HepG2 (cell line): ENCODE data around the gene PXK. TPM values are rescaled to one million over a fixed set of nuclear protein-coding genes. Genes with fewer than 3 reads are reported as not detected.

Experiments
- CHCHD3 ChIP-seq: sonication (generic); formaldehyde crosslinking; IDR thresholded peaks from 2 replicates; pipeline ENCODE4 v1.8.0; 2022; ENCODE audit warnings: mild to moderate bottlenecking, missing genetic modification reagents, moderate library complexity
- FIP1L1 ChIP-seq: fragments of 200-400 bp; formaldehyde crosslinking; IDR thresholded peaks from 2 replicates; pipeline ENCODE4 v1.6.1; 2018; ENCODE audit warnings: low read depth, mild to moderate bottlenecking, low read length, moderate library complexity, borderline replicate concordance; ENCODE audit not compliant: insufficient read depth
- HOXA5 ChIP-seq: sonication (generic); formaldehyde crosslinking; IDR thresholded peaks from 2 replicates; pipeline ENCODE4 v1.4.0; 2020; ENCODE audit warnings: missing genetic modification reagents
- JUND ChIP-seq: sonication (generic); formaldehyde crosslinking; IDR thresholded peaks from 2 replicates; pipeline ENCODE4 v1.8.0; 2022; ENCODE audit warnings: mild to moderate bottlenecking, missing genetic modification reagents
- MAFK ChIP-seq, 2 experiments: IDR thresholded peaks in 1 of 2; conservative IDR thresholded peaks in 1 of 2; 2 replicates each; pipeline ENCODE4 v1.6.1; 2011; ENCODE audit warnings: improper control_type of control experiment in 2 of 2, low read length in 2 of 2
- RAD51 ChIP-seq: fragments of 450-650 bp; IDR thresholded peaks from 2 replicates; pipeline ENCODE4 v1.6.1; 2016; ENCODE audit warnings: borderline replicate concordance
- RBM39 ChIP-seq: fragments of 200-400 bp; formaldehyde crosslinking; IDR thresholded peaks from one replicate; pipeline ENCODE4 v1.6.1; 2018; ENCODE audit warnings: antibody characterized with exemption, mild to moderate bottlenecking, low read depth, low read length; ENCODE audit not compliant: poor library complexity, severe bottlenecking
- TEAD2 ChIP-seq: sonication (generic); formaldehyde crosslinking; IDR thresholded peaks from 2 replicates; pipeline ENCODE4 v1.9.0; 2021; ENCODE audit warnings: missing genetic modification reagents
- ZNF34 ChIP-seq: sonication (generic); formaldehyde crosslinking; IDR thresholded peaks from 2 replicates; pipeline ENCODE4 v1.4.0; 2020; ENCODE audit warnings: mild to moderate bottlenecking, missing genetic modification reagents, borderline replicate concordance
- ZNF644 ChIP-seq: IDR thresholded peaks from 2 replicates; pipeline ENCODE4 v1.6.1; 2016; ENCODE audit warnings: low read depth
- ZNF674 ChIP-seq: sonication (generic); formaldehyde crosslinking; IDR thresholded peaks from 2 replicates; pipeline ENCODE4 v1.5.0; 2020; ENCODE audit warnings: low read depth, mild to moderate bottlenecking, missing genetic modification reagents
- ZNF768 ChIP-seq: sonication (generic); formaldehyde crosslinking; IDR thresholded peaks from 2 replicates; pipeline ENCODE4 v1.4.0; 2020; ENCODE audit warnings: missing genetic modification reagents
- ZNF777 ChIP-seq: sonication (generic); formaldehyde crosslinking; IDR thresholded peaks from 2 replicates; pipeline ENCODE4 v1.4.0; 2020; ENCODE audit warnings: missing genetic modification reagents
- polyA plus RNA-seq, 8 experiments: library from polyadenylated mRNA; depleted of rRNA in 3 of 8; stranded (reverse) in 7 of 8; unstranded in 1 of 8; fragments of >200 nt; fragmentation: Illumina TruSeq in 4 of 8; extraction: Trizol in 4 of 8; gene quantifications; 2 replicates each; pipeline versions ENCODE4 v1.2.1 to v1.2.3, GENCODE V29; 2011 to 2016; ENCODE audit warnings: low read depth in 4 of 8, missing spikeins in 1 of 8, mixed read lengths in 1 of 8; ENCODE audit not compliant: insufficient read depth in 1 of 8
- total RNA-seq, 5 experiments: library from RNA; depleted of rRNA; stranded (reverse); fragments of >200 nt; fragmentation: Illumina TruSeq; extraction: Trizol; gene quantifications; 2 replicates each; pipeline ENCODE4 v1.2.3, GENCODE V29; 2016; ENCODE audit warnings: low read depth in 1 of 5
- TF ChIP-seq, protein P1 (sequence below): sonication (generic); formaldehyde crosslinking; IDR thresholded peaks from 2 replicates; pipeline ENCODE4 v1.4.0; 2020; ENCODE audit warnings: mild to moderate bottlenecking, missing genetic modification reagents
- TF ChIP-seq, protein P2 (sequence below): sonication (generic); formaldehyde crosslinking; IDR thresholded peaks from 2 replicates; pipeline ENCODE4 v1.4.0; 2020; ENCODE audit warnings: missing genetic modification reagents
- TF ChIP-seq, protein P3 (sequence below): sonication (generic); formaldehyde crosslinking; conservative IDR thresholded peaks from 2 replicates; pipeline ENCODE4 v1.8.1; 2023; ENCODE audit warnings: missing genetic modification reagents

PXK gene
- total and polyA plus RNA-seq, 2 of the 13 experiments (the other 11 are each of a cell fraction or from before 2014, with no cell fraction given): 6.4 to 18.6 TPM

DNA sequence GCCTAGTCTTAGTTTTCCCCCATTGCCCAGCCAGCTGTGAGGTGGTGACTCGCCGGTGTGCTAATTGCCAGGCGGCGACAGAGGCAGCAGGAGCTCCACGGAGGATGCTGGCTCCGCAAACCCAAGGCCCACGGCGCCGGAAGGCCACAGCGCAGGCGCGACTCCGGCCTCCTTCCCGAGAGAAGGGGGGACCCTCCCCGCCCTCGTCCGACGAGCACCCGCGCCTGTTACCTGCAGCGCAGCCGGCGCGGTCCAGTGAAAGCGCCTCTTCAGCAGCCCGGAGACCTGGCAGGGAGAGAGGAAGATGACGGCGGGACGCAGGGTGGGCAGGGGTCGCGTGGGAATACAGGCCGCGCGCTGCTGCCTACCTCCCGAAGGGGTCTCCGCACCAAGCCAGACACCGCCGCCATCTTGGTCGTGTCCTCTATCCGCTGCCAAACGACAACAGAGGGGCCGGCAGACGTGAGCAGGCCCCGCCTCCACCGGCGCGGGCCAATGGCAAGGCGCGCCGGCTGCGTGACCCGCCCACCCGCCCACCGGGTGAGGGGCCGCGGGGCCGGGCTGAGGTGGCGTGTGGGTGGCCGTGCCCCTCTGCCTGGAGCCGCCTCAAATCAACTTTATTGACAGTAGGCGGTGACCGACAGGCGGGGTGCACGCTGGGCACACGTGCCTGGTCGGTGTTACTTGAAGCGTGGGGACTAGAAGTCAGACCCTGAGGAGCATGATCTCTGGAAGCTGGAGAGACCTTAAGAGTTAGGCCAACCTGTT lies 100.9 kb downstream of the PXK start, which contains the start of gene PDHB (continued):
- peak; percentile 69; the same call in 1 of the 2 replicates for TF ChIP-seq ZNF768
- peak; percentile 29; the same call in 1 of the 2 replicates for TF ChIP-seq JUND (CRISPR knock-in tag)
- TF ChIP-seq TEAD2 (CRISPR knock-in tag): no peak
- peak; percentile 40; the same call in 1 of the 2 replicates for TF ChIP-seq ZNF644 (CRISPR knock-in tag)
- TF ChIP-seq CHCHD3 (CRISPR knock-in tag): peak; percentile 89
- TF ChIP-seq MAFK (conservative IDR thresholded peaks at IDR 0.05 in 1 of 2, IDR thresholded peaks at IDR 0.05 in 1 of 2; ENCODE audit: low read length in 2 of 2): no peak
- no peak for TF ChIP-seq RAD51
- TF ChIP-seq FIP1L1: no peak
- no peak; the same call in 1 of the 2 replicates for TF ChIP-seq HOXA5 (CRISPR knock-in tag)
- TF ChIP-seq RBM39: peak; percentile 84
- TF ChIP-seq ZNF674 (CRISPR knock-in tag): no peak; the same call in 1 of the 2 replicates
- TF ChIP-seq, protein P1, sequence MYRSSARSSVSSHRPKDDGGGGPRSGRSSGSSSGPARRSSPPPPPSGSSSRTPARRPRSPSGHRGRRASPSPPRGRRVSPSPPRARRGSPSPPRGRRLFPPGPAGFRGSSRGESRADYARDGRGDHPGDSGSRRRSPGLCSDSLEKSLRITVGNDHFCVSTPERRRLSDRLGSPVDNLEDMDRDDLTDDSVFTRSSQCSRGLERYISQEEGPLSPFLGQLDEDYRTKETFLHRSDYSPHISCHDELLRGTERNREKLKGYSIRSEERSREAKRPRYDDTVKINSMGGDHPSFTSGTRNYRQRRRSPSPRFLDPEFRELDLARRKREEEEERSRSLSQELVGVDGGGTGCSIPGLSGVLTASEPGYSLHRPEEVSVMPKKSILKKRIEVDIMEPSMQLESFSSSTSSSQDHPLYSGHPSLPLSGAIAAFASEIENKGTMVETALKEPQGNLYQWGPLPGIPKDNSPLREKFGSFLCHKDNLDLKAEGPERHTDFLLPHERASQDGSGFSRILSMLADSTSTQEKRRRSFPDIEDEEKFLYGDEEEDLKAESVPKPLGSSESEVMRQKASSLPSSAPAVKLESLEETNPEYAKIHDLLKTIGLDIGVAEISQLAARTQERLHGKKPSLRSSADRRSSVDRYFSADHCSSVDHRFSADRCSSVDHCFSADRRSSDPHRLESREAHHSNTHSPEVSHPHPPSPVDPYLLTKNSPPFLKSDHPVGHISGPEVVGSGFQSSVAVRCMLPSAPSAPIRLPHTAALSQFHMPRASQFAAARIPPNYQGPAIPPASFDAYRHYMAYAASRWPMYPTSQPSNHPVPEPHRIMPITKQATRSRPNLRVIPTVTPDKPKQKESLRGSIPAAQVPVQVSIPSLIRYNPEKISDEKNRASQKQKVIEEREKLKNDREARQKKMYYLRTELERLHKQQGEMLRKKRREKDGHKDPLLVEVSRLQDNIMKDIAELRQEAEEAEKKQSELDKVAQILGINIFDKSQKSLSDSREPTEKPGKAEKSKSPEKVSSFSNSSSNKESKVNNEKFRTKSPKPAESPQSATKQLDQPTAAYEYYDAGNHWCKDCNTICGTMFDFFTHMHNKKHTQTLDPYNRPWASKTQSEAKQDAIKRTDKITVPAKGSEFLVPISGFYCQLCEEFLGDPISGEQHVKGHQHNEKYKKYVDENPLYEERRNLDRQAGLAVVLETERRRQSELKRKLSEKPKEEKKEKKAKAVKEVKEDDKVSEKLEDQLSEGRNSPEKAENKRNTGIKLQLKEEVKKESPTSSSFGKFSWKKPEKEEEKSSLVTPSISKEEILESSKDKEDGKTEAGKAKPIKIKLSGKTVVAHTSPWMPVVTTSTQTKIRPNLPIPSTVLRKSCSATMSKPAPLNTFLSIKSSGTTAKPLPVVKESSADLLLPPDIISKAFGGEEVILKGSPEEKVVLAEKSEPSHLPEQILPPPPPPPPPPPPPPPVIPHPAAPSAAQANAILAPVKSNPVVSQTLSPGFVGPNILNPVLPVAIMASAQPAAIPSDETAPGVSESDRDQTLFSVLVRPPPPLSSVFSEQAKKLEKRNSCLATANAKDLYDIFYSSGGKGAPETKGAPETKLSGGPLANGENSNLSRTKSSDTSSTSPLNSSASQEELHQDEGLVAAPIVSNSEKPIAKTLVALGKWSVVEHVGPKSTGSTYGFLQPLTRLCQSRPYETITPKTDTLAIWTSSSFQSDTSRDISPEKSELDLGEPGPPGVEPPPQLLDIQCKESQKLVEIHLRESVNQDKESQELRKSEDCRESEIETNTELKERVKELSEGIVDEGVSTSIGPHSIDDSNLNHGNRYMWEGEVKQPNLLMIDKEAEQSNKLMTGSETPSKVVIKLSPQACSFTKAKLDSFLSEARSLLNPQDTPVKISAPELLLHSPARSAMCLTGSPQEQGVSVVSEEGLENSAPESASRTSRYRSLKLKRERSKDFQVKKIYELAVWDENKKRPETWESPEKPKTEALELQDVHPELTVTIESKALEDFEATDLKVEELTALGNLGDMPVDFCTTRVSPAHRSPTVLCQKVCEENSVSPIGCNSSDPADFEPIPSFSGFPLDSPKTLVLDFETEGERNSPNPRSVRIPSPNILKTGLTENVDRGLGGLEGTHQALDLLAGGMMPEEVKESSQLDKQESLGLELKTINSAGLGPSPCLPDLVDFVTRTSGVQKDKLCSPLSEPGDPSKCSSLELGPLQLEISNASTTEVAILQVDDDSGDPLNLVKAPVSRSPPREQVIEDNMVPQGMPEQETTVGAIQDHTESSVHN (CRISPR knock-in tag): no peak
- TF ChIP-seq, protein P2, sequence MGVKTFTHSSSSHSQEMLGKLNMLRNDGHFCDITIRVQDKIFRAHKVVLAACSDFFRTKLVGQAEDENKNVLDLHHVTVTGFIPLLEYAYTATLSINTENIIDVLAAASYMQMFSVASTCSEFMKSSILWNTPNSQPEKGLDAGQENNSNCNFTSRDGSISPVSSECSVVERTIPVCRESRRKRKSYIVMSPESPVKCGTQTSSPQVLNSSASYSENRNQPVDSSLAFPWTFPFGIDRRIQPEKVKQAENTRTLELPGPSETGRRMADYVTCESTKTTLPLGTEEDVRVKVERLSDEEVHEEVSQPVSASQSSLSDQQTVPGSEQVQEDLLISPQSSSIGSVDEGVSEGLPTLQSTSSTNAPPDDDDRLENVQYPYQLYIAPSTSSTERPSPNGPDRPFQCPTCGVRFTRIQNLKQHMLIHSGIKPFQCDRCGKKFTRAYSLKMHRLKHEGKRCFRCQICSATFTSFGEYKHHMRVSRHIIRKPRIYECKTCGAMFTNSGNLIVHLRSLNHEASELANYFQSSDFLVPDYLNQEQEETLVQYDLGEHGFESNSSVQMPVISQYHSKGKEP (CRISPR knock-in tag): 0 out of 2 replicates have a peak, but pooled peaks have one; percentile 37
- peak; percentile 87 for TF ChIP-seq ZNF777 (CRISPR knock-in tag)
- TF ChIP-seq ZNF34 (CRISPR knock-in tag): 0 out of 2 replicates have a peak, but pooled peaks have one; percentile 83
- TF ChIP-seq, protein P3, sequence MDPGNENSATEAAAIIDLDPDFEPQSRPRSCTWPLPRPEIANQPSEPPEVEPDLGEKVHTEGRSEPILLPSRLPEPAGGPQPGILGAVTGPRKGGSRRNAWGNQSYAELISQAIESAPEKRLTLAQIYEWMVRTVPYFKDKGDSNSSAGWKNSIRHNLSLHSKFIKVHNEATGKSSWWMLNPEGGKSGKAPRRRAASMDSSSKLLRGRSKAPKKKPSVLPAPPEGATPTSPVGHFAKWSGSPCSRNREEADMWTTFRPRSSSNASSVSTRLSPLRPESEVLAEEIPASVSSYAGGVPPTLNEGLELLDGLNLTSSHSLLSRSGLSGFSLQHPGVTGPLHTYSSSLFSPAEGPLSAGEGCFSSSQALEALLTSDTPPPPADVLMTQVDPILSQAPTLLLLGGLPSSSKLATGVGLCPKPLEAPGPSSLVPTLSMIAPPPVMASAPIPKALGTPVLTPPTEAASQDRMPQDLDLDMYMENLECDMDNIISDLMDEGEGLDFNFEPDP (CRISPR knock-in tag): 0 out of 2 replicates have a peak, but pooled peaks have one; percentile 83
